Heart left ventricle (tissue), 16 donors: ENCODE results near the gene FAM124A. TPM values are rescaled to one million over a fixed set of nuclear protein-coding genes. Genes with fewer than 3 reads are reported as not detected.

Source experiments
- ATAC-seq, 4 donors: fragments of 200-7000 bp; cut with Tn5 transposase; one replicate each; pipeline ENCODE4 v1.9.1; 2020 to 2022; ENCODE audit warnings: moderate library complexity in 4 of 4, mild to moderate bottlenecking in 3 of 4, moderate number of reproducible peaks in 1 of 4
- DNase-seq, 5 donors: peaks; one replicate each; pipeline ENCODE4 v3.0.0-alpha.2; 2020
- H3K27ac ChIP-seq, 12 donors: fragments of 200-600 bp; sonication (generic) in 4 of 12; one replicate each; pipeline versions ENCODE4 v1.5.0 to v1.8.0; 2016 to 2022; ENCODE audit warnings: mild to moderate bottlenecking in 2 of 12
- H3K27me3 ChIP-seq, 9 donors: fragments of 200-600 bp; sonication (generic) in 2 of 9; one replicate each; pipeline versions ENCODE4 v1.5.1 to v1.8.0; 2016 to 2022; ENCODE audit warnings: mild to moderate bottlenecking in 3 of 9
- H3K36me3 ChIP-seq, 9 donors: fragments of 200-600 bp; sonication (generic) in 2 of 9; one replicate each; pipeline versions ENCODE4 v1.5.0 to v1.8.0; 2018 to 2022; ENCODE audit warnings: mild to moderate bottlenecking in 2 of 9
- H3K4me1 ChIP-seq, 12 donors: fragments of 200-600 bp; sonication (generic) in 4 of 12; one replicate each; pipeline versions ENCODE4 v1.5.0 to v1.8.0; 2016 to 2022; ENCODE audit warnings: mild to moderate bottlenecking in 3 of 12
- H3K4me3 ChIP-seq, 12 donors: fragments of 200-600 bp; sonication (generic) in 4 of 12; one replicate each; pipeline versions ENCODE4 v1.5.0 to v1.8.0; 2017 to 2022; ENCODE audit warnings: mild to moderate bottlenecking in 9 of 12, moderate library complexity in 4 of 12
- H3K9me3 ChIP-seq, 12 donors: fragments of 200-600 bp; sonication (generic) in 4 of 12; one replicate each; pipeline versions ENCODE4 v1.5.0 to v1.8.0; 2016 to 2022; ENCODE audit warnings: mild to moderate bottlenecking in 1 of 12
- CTCF ChIP-seq, 12 donors: fragments of 200-600 bp; sonication (generic) in 4 of 12; IDR thresholded peaks; one replicate each; pipeline versions ENCODE4 v1.5.0 to v1.8.0; 2018 to 2022; ENCODE audit warnings: antibody characterized with exemption in 12 of 12, mild to moderate bottlenecking in 5 of 12
- POLR2A ChIP-seq, 2 donors: fragments of 450-650 bp; IDR thresholded peaks; one replicate each; pipeline ENCODE4 v1.6.1; 2017; ENCODE audit warnings: antibody characterized with exemption in 2 of 2, mild to moderate bottlenecking in 2 of 2, moderate library complexity in 2 of 2
- WGBS, 4 donors: extraction: QIAGEN DNeasy Blood & Tissue Kit in 2 of 4; methylation state at CpG; one replicate each; pipeline versions ENCODE4 v1.1.5 to v1.1.7; 2013 to 2018; 5-methylcytosine and 5-hydroxymethylcytosine counted together
- intact Hi-C, 10 donors: fragments of 100-400 bp; cut with DNase I; formaldehyde crosslinking; loops; one replicate each; pipeline versions ENCODE4 v1.11.1 to v1.14.2; 2022
- polyA plus RNA-seq, 2 donors: library from polyadenylated mRNA; stranded (reverse); fragments of 200-250 nt; gene quantifications; one replicate each; pipeline ENCODE4 v1.2.3, GENCODE V29; 2013
- total RNA-seq, 9 donors: library from RNA; depleted of rRNA in 2 of 9; stranded (reverse); fragments of >200 nt in 2 of 9; fragmentation: NEBNext Ultra II Directional in 3 of 9; extraction: Animal tissue kit (Norgen Biotek cat#: 25700) in 3 of 9; gene quantifications; one replicate each; pipeline versions ENCODE4 v1.1.0 to v1.2.4, GENCODE V29; 2016 to 2023
- donor health status: ischemic (EF 13 %, LVEDD 7.1; RV severe dilation, severe dysfunction).
- donor health status: healthy with polysubstance abuse.
- donor health status: DM: no; HTN: yes; CAD: no.
- donor health status: DM: no; HTN: no; CAD: no.
- donor health status: ischemic (EF 25% LVEDD 6.9; RV normal size, moderate dysfunction).
- donor health status: ischemic (EF 25% LVEDD 5.7; RV mildly dilated, moderate dysfunction).
- donor health status: healthy.
- donor health status: DM: yes; HTN: yes; CAD: no.
- donor health status: ischemic (EF 35%, LVEDD 5.7; RV mildly dilated, moderate dysfunction).
- donor health status: nonischemic (EF 11% LVEDD 7.7; RV severe dilation, severe dysfunction).
- donor health status: DM: yes; HTN: yes; CAD: no.
- donor health status: PGD.
- donor health status: ischemic (EF 29% LVEDD 5.4; RV normal size, mild dysfunction).
- donor health status: nonischemic (EF 23%, LVEDD 6.1; RV moderate dilation, normal function).

The FAM124A gene
- total and polyA plus RNA-seq, 11 donors: 4.1 to 16.8 (median 6.9) TPM

GRCh38 chr13:51234676-51235075, 12.5 kb downstream of the FAM124A start:
- no peak overlapping the region for H3K4me3 ChIP-seq
- peaks cover 0 to 9% (median 0%) of the 10 kb centered on the region in 9 donors for H3K36me3 ChIP-seq
- H3K4me1 ChIP-seq: peaks cover 0 to 38% (median 16%) of the 10 kb centered on the region in 12 donors
- no peaks in the 10 kb centered on the region for H3K27me3 ChIP-seq
- peaks cover 0 to 3% (median 0%) of the 10 kb centered on the region in 12 donors for H3K9me3 ChIP-seq
- WGBS, 4 donors: 85 to 93% (median 88%) methylated on average over 10 of the region's 10 CpGs
- no peak overlapping the region for H3K27ac ChIP-seq
- TF ChIP-seq CTCF (IDR thresholded peaks at IDR 0.05) (no peak), POLR2A (IDR thresholded peaks at IDR 0.05) (no peak)
- intact Hi-C loops: loop anchor here in 1 of 10 donors (5.0 kb wide), 1 partner anchor 38 kb away; no protein-coding TSS in a partner anchor
- no peak for DNase-seq
- no peak for ATAC-seq

GRCh38 chr13:51235186-51235585, 13.0 kb downstream of the FAM124A start:
- Histone ChIP-seq H3K27ac (no peak overlapping the region), H3K27me3 (no peaks in the 10 kb centered on the region), H3K9me3 (peaks cover 0 to 3% (median 0%) of the 10 kb centered on the region in 12 donors), H3K4me3 (no peak overlapping the region), H3K36me3 (peaks cover 0 to 9% (median 0%) of the 10 kb centered on the region in 9 donors), H3K4me1 (peaks cover 0 to 33% (median 13%) of the 10 kb centered on the region in 12 donors)
- intact Hi-C loops: no loop called here
- ATAC-seq: no peak
- 89 to 95% (median 93%) methylated on average over 2 of the region's 2 CpGs for WGBS, 4 donors
- no peak for DNase-seq
- TF ChIP-seq CTCF (IDR thresholded peaks at IDR 0.05): no peak
- TF ChIP-seq POLR2A (IDR thresholded peaks at IDR 0.05): no peak

- peaks cover 0 to 31% (median 10%) of the 10 kb centered on the region in 12 donors for H3K4me1 ChIP-seq
- intact Hi-C loops: no loop called here
- peak overlapping the region in 1 of 12 donors; percentile 20 for H3K27ac ChIP-seq
- no peak overlapping the region for H3K4me3 ChIP-seq
- H3K36me3 ChIP-seq: peaks cover 0 to 9% (median 0%) of the 10 kb centered on the region in 9 donors
- H3K27me3 ChIP-seq: no peaks in the 10 kb centered on the region
- WGBS, 4 donors: 54 to 71% (median 63%) methylated on average over 4 of the region's 4 CpGs
- ATAC-seq: peak in 2 of 4 donors; percentile 15 to 36
- DNase-seq: no peak
- no peak for TF ChIP-seq CTCF (IDR thresholded peaks at IDR 0.05)
- no peak for TF ChIP-seq POLR2A (IDR thresholded peaks at IDR 0.05)
- peaks cover 0 to 3% (median 0%) of the 10 kb centered on the region in 12 donors for H3K9me3 ChIP-seq
Measured at GRCh38 chr13:51235756-51236490, 13.7 kb downstream of the FAM124A start.

DNA sequence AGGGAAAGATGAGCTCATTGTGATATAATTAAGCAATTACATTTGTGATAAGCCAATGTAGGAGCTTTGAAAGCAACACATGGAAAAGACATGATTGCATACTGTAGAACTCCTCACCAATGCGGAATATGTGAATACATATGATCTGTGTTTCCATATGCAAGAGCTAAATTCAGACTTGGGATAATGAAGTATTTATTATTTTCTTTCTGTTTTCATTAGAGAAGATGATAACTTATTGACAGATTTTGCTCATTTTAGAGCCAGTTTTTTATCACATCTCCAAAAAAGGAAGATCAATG, 14.2 kb downstream of the FAM124A start:
- 92 to 100% (median 99%) methylated on average over 1 of the region's 1 CpG for WGBS, 4 donors
- intact Hi-C loops: no loop called here
- DNase-seq (no peak), ATAC-seq (no peak)
- Histone ChIP-seq H3K4me1 (peaks cover 0 to 31% (median 8%) of the 10 kb centered on the region in 12 donors), H3K27ac (no peak overlapping the region), H3K4me3 (no peak overlapping the region), H3K27me3 (no peaks in the 10 kb centered on the region), H3K9me3 (peaks cover 0 to 3% (median 0%) of the 10 kb centered on the region in 12 donors), H3K36me3 (peaks cover 0 to 9% (median 0%) of the 10 kb centered on the region in 9 donors)
- TF ChIP-seq POLR2A (IDR thresholded peaks at IDR 0.05): no peak
- no peak for TF ChIP-seq CTCF (IDR thresholded peaks at IDR 0.05)
